Pulmonary artery endothelial cell (primary cell): ENCODE measurements around the gene NAA15. TPM values are rescaled to one million over a fixed set of nuclear protein-coding genes. Genes with fewer than 3 reads are reported as not detected.
"Not testable (repeated sequence)": the region's sequence is repeated elsewhere in the genome, so short reads cannot be mapped to it uniquely, and the experiment has no call there.

ENCODE experiments used
- DNase-seq: peaks from one replicate; pipeline ENCODE4 v3.0.0-alpha.2; 2011; ENCODE audit warnings: low read depth, low spot score
- total RNA-seq: library from RNA; depleted of rRNA; stranded (reverse); fragments of >200 nt; gene quantifications from 2 replicates; pipeline ENCODE4 v1.2.3, GENCODE V29; 2014

Gene NAA15
- total RNA-seq, result 35.1 and 48.4 TPM in 2 replicates

DNA sequence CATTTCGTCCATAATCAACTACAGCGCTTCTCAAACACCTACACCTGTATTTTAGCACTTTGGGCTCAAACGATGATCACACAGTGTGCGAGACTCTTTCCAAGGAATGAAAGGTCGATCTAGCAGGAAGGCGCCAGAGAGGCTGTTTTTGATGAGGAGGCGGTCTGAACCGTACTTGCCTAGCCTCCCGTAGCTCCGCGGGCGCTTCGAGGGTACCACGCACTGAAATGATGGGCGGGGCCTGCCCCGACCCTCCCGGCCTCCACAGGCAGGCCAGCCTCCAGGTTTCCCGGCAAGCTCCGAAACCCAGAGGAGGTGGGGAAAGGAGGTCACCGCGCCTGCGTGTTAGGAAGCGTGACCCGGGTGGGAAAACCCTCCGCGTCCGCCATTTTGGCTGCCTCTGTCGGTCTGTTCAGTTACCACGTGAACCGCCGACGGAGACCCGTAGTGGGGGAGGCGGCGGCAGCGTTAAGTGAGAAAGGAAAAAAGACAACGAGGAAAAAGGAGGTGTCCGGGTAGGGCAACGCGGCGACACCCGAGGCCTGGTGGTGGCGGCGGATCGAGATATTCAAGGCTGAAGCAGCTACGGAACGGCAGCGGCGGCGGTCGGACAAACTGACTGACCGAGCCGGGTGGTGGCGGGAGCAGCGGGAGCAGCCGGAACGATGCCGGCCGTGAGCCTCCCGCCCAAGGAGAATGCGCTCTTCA, at the start of gene NAA15:
Gene NAA15, plus strand, starts transcription at position 393 of the 708 bp plus-strand sequence. Its CDS starts 273 bp downstream, at position 666.
- DNase-seq, result peak; percentile 93

DNA sequence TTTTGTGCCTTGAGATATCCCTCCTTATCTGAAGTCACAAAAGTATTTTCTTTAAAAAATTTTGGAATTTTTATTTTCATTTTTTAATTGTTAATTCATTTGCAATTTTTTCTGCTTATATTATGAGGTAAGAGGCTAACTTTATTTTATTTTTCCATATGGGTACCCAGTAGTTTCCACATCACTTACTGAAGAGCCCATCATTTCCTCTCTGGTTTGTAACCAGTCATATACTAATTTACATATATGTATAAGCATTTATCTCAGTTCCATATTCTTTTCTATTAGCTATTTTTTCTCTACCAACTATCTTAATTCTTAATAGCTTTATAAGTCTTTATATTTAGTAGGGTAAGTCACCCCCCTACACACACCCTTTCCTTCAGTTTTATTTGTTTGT, 48.3 kb upstream of the NAA15 start:
- no peak for DNase-seq

DNA sequence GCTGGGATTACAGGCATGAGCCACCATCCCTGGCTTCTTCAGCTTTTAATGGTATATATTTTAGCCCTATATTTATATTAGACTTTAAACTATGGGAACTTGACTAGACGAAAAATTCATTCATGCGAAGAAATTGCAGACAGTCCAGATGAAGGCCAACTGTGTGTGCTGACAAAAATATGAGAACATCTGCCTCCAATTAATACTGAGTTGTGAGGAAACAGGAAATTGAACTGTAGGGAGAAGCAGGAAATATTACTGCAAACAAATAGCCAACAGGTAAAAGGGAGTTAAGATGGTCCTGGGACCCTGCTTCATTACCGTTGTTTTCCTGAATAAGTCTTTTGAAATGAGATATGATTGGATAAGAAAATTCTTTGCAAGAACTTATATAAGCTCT, 47.6 kb upstream of the NAA15 start:
- no peak for DNase-seq

DNA sequence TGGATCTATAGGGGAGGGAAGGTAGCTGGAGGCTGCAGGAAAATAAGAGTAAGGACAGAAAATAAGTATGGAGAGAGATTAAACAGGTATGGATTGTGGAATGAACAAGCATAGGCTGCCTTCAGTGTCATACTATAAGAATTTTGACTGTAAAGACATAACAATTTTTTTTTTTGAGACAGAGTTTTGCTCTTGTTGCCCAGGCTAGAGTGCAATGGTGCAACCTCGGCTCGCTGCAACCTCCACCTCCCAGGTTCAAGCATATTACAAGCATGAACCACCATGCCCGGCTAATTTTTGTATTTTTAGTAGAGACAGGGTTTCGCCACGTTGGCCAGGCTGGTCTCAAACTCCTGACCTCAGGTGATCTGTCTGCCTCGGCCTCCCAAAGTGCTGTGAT, 45.7 kb upstream of the NAA15 start:
- DNase-seq, result not testable (repeated sequence)

DNA sequence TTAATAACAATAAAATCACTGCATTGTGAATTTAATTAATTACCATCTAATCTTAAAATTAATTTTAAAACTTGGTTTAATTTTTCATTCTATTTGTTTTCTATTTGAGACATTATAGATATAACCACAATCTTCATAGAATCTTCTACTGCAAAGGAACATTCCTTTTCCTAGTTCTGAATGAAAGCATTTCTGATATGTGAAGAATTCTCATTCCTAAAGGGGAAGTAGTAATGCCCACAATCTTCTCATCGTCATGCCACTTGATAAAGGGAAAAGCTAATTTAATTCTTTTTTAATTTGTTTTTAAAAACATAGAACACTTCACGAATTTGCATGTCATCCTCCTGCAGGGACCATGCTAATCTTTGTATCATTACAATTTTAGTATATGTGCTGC, 45.0 kb upstream of the NAA15 start:
- DNase-seq, result no peak

DNA sequence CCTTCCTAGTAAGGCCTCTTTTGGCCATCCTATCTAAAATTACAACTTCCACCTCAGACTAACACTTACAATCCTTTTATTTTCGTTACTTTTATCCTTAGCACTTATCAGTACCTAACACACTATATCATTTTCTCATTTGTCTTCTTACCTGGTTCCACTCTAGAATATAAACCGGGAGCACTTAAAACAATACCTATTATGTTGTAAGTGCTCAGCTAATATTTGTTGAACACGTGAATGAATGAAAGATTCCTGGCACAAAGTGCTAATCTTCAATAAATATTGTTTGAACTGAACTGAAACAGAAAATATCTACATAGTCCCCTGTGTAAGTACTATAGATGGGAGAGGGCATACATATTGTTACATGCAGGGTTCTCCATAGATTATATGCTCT, 35.7 kb upstream of the NAA15 start:
- DNase-seq, result no peak

DNA sequence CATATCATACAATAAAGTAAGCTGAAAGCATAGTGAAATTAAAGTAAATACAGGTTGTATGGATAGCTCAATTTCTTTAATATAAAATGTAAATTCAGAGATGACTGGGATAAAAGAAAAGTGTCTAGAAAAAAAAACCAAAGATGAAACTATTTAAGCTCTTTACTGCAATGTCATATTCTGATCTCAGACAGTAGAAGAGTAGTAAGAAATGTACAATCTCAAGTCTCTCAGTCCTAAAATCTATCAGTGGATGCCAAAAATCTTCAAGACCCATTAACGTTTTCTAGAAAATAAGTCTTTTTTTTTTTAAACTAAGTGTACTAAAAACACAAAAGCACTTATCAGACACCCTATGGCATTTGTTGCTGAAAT, 35.1 kb upstream of the NAA15 start:
- DNase-seq, result no peak

DNA sequence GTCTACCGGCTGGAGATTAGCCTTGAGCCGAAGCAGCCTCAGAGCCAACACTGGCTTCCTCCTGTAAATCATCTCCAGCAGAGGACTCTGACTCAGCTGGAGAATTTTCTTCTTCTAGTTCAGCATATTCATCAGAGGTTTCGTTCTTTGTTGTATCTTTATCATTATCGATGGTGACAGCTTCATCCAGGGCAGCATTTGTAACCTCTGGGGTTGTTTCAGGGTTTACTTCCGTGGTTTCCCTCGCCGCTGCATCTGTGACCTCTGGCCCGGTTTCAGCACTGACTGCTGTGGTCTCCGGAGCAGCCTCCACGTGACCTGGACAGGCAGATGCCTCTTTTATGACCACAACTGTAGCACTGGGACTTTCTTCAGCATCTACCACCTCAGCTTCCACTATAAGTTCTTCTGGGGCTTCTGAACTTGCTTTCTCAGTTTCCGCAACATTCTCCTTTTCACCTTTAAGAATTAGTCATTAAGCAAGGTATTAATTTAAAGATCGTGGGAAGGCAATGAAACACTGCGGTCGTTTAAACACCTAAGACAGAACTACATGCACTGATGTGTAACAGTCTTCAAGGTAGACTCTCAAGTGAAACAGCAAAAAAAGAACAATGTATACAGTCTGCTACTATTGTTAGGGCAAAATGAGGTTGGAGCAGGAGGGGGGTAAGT, 34.6 kb upstream of the NAA15 start:
- no peak for DNase-seq

DNA sequence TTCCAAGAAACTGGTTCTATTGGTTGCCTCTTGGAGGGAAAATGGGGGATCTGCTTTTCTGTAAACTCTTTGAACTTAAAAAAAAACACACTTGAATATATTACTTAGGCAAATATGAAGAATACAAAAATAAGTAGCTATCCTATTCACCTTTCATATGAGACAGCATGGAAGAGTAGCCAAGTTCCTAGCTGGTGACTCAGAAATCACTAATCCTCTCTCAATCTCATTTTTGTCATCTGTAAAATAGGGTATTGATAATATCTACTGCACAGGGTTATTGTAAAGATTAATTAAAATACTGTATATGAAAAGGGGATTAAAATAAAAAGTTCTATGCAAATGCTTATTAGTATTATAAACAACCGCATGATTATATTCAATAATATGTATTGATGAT, 34.0 kb upstream of the NAA15 start:
- DNase-seq, result no peak

DNA sequence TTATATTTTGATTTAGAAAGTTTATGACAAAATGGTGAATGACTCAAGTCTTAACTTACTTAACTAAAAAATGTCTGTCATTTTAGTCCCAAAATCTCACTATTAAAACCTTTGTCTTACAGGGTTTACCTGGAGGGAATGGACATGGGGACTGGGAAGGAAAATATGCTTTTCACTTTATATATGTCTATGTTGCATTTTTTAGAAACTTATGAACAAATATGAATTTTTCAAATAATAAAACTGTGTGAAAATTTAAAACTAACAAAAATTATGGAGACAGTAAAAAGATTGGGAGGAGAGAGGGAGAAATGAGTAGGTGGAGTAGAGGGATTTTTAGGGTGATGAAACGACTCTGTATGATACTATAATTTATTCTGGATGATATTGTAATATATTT, 27.5 kb upstream of the NAA15 start:
- DNase-seq, result no peak

DNA sequence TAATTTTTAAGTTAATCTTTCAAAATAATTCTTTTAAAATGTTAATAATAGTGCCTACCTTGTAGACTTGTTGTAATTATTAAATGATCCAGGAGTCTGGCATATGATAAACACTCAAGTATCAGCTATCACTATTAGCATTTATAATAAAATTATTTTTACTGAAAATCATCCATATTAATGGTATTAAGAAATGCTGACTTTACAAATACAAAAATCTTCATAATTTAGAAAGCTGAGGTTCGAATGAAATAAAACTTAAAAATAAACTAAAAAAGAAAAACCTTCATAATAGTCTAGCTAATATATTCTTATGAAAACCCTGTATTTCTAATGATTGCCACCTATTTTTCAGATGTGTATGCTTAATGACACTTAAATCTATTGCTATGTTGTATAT, 26.5 kb upstream of the NAA15 start:
- DNase-seq, result no peak

DNA sequence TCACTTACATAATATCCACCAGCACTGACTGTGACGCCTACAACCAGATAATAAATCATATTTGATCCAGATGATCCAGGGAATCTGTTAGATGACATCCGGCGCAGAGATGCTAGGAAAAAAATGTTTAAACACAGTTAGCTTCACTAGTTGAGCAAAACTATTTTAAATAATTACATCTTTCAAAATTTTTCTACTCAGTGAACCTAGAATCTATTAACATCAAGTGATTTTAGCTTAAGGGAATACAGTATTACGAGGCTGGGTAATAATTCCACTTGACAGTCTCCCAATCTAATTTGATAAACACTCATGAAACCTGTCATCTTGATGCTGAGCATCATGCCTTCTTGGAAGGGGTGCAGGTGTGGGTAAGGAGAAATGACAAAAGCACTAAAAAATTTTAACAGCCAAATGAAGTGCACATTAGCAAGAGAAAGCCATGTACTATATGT, 26.0 kb upstream of the NAA15 start:
- DNase-seq, result no peak

DNA sequence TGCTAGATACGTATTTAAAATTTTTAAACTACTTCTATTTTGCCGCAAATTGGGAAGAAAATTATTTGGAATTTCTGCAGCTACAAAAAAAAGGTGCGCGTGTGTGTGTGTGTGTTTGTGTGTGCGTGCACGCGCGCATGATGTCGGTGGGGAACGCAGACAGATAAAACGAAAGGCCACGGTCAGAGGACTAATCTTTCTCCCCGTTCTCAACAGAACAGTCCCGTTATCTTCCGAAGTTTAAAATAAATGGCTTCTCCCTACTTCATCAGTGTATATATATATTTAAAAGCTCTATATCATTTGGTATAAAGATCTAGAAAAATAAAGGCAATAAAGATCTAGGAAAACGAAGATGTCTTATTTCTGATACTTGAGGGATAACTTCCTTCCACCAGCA, 22.8 kb upstream of the NAA15 start:
- no peak for DNase-seq

DNA sequence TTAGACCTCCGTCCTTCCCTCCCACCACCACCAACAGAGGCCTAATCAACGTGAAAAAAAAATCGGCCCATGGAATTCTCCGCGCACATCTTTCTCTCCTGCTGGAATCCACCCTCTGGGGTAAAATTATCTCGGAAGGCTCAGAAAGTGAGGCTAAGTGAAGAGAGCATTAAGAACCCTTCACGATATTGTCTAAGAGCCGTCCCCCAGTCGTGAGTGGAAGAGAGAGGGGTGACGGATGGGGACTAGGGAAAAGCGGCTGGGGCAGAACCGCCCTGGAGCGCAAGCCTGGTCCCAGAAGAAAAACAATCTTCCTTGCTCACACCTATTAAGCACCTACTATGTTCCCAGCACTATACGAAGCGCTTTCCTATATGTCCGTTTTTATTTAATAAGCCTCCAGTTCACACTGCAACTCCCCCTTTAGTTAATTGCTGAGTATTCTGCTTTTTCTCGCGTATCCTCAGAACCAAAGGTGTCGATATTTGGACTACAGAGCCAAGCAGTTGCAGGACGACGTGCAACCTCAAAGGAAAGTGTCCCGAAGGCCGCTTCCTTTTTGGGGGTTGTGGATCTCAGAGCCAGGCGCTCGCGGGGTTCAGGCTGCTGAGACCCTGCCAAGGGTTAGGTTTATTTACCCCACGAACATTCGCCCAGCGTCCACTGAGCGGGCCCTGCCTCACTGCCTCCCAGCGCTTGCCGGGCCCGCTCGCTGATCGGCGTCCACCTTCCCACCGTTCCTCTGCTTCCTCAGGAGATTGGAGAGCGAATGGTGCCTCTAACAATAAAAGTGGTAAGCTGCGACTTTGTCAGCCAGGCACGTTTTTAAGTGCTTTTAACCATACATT, 22.2 kb upstream of the NAA15 start:
- DNase-seq, result no peak

DNA sequence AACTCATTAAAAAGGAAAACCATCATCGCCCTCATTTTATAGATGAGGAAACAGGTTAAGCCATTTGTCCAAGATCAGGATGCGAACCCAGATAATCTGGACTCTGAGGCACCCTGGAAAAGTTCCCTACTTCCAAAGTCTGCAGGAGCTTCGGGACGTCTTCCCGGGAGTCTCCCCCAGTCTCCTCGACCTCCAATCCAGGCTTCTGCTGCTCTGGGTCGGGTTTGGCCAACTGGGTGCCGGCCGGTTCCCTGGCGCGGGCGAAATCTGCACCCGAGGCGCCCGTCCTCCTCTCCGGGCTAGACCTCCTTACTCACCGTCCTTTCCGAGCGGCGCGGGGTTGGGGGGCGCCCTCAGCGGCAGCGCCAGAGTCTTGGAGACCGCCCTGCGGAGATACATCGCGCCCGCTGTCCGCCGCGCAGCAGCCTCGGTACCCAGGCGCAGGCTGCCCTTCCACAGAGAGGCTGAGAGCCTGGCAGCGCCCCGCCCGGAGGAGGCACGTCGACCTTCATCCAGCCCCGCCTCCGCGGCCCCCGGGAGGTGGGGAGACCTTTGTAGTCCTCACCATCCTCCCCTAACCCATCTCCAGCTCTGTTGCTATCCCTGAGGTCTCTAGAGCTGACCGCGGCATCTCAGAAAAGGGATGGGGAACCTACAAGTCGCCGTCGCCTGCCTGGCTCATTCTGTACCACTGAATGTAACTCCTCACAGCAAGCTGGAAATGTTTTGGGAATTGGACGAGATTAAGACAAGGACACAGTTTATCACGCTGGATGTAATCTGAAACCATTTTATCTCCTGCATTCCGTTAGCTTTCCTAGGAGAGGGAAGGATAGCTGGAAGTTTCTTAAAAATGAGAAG, 21.3 kb upstream of the NAA15 start, which contains the start of gene MGARP:
Gene MGARP, minus strand, starts transcription at position 466 of the 861 bp plus-strand sequence. Its CDS starts 67 bp downstream, at position 399.
- DNase-seq, result no peak

DNA sequence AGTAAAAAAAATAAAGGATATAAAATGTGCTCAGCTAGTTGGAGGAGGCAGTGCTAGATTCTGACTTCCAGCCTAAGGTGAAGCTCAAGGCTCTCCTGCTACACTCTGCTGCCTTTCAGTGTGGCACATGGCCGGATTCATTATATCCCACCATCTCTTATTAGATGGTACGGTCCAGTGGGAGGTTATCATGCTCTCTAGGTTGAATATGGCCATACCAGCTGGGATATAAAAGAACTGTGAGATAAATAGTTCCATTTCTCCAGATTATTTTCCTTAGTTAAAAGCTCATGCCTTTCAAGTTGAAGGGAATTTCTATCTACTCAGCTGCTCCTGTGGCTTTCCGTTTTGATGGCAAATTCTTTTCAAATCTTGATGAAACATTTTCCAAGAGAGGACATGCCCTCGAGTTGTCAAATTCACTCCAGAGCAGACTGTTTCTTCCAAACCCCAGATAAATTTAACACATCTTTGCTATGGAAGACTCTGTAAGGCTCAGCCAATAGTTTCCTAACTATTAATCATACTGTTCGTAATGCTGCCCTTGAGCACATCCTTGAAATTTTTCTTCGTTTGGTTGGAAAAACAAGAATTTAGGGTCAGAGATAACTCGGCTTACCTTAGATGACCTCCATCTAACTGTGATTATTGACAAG, 19.1 kb upstream of the NAA15 start:
- no peak for DNase-seq

DNA sequence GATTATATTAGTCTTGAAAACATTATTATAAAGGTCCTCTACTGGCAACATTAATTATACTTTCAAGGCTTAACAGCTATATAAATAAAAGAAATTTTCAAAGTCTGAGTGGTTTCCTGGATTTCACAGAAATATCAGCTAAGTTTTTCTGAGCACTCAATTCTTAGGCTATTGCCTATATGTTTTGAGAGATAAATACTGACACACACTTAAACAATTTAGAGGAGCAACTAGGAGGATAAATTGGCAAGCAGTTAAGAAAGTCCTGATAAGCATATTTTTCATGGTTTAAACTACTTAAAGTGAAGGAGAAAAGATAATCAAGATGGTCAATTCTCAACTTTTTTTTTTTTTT, 18.6 kb upstream of the NAA15 start:
- no peak for DNase-seq

DNA sequence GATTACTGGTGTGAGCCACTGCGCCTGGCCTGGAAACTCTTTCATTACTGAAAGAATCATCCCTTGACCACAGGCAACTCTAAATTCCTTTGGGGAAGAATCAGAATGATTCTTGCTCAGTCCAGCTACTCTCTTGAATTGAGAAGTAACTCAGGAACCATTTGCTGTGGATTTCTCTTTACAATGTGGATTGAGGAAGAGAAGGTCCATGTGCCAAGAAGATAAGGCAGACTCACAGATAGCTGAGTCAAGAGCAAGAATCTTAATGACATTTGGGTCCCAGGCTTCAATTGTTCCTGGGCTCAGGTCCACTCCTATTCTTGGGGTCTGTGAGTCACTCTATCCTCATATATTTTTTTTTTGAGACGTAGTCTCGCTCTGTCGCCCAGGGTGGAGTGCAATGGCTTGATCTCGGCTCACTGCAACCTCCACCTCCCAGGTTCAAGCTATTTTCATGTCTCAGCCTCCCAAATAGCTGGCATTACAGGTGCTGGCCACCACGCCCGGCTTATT, 15.1 kb upstream of the NAA15 start:
- no peak for DNase-seq

DNA sequence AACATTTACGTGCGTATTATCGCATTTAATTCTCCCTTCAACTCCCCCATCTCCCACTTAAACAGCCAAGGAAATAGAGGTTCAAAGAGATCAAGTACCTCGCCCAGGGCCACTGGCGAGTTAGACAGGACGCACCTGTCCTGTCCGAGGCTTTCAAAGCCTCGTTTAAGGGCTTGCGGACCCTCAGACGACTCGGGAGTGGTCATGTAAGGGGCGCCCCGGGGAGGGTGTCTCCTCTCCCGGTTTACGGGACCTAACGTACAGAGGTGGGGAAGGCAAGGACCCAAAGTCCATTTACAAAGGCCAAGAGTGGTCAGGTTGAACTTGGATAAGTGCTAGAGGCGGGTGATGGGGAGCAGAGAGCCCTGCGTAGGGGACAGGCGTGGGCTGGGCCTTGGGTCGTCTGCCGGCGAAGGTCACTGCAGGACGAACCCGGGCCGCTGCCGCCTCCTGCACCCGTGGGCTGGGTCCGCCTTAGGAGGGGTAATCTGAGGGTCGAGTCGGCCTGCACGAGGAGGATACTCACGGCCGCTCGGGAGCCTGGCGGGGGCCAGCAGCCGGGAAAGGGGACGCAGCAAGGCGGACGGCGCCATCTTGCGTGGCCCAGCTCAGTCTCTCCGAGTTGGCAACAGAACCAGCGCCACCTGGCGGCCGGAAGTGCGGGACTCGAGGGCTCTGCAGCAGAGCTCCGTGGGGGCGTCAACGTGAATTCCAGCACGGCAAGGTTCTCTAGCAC, 5.9 kb upstream of the NAA15 start:
- DNase-seq, result peak; percentile 71

DNA sequence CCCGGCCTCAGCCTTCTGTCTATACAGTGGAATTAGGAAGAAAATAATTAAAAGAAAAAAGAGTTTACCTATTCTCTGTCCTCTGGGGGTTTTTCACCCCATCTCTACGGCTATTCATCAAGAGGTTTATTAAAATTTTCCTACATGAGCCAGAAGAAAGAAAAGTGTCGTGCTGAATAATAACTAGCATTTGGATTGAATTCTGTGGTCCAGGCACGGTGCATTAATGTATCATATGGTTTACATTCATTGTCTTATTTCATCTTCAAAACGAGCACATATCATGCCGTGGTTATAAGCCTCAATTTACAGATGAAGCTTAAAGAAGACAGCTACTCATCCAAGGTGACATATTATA, 5.4 kb upstream of the NAA15 start:
- DNase-seq, result no peak
